Osteocyte (in vitro differentiated cells): ENCODE data around the gene PAEP. TPM values are rescaled to one million over a fixed set of nuclear protein-coding genes. Genes with fewer than 3 reads are reported as not detected.
A peak's percentile ranks its signal among the peaks of the same experiment; 100 is the strongest.

Experiments used
- DNase-seq: peaks from one replicate; pipeline ENCODE4 v3.0.0; 2021; ENCODE audit warnings: mixed read lengths; ENCODE audit not compliant: unreplicated experiment; ENCODE audit errors: extremely low spot score
- H3K27ac Mint-ChIP-seq: one replicate; pipeline ENCODE4 v1.8.0; 2021; ENCODE audit warnings: mild to moderate bottlenecking, mixed read lengths; ENCODE audit not compliant: unreplicated experiment
- H3K27me3 Mint-ChIP-seq: one replicate; pipeline ENCODE4 v1.8.0; 2021; ENCODE audit warnings: mixed read lengths; ENCODE audit not compliant: unreplicated experiment
- H3K36me3 Mint-ChIP-seq: one replicate; pipeline ENCODE4 v1.8.0; 2021; ENCODE audit warnings: mixed read lengths; ENCODE audit not compliant: unreplicated experiment
- H3K4me1 Mint-ChIP-seq: one replicate; pipeline ENCODE4 v1.8.0; 2021; ENCODE audit warnings: mixed read lengths; ENCODE audit not compliant: unreplicated experiment
- H3K4me3 Mint-ChIP-seq: one replicate; pipeline ENCODE4 v1.8.0; 2021; ENCODE audit warnings: mild to moderate bottlenecking, moderate library complexity, mixed read lengths; ENCODE audit not compliant: unreplicated experiment
- H3K9me3 Mint-ChIP-seq: one replicate; pipeline ENCODE4 v1.8.0; 2021; ENCODE audit warnings: mixed read lengths; ENCODE audit not compliant: unreplicated experiment
- CTCF ChIP-seq: fragments of 200-600 bp; sonication (generic); IDR thresholded peaks from 2 replicates; pipeline ENCODE4 v1.5.0; 2021; ENCODE audit warnings: antibody characterized with exemption, mild to moderate bottlenecking, moderate library complexity
- total RNA-seq: library from RNA; stranded (reverse); gene quantifications from 2 replicates; pipeline ENCODE4 v1.2.1, GENCODE V29; 2021

PAEP gene
- total RNA-seq, 1 donor from 2014 or later, result not detected

DNA sequence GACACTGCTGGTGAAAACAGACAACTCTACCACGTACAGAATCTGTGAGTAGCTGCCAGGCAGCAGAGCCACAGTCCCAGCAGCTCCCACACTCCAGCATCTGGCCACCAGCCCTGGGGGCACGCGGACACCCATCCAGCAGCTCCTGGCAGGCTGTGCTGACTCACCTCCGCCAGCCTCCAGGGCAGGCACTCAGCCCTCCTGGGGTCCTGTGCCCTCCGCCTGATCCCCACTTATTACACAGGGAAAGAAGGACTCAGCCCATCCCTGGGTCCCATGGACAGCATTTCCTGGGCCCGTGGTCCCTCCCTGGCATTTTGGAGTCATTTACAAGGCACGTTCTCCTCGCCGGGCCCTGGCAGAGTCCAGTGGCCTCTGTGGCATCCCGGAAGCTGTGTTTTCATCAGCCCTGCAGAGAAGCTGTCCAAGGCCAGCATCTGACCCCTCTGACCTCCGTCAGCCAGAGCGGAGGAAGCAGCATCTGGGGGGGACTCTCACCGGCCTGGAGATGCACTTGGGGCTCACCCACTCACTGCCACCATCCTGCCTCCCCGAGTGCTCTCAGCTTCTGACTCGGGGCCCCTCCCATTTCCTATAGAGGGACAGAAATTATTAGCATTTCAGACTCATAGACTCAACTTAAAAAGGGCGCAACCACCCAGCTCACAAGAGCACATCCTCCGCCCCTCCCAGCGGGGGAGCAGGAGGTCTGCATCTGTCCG is 21.6 kb downstream of the PAEP start:
- Mint-ChIP-seq H3K36me3 (no peaks in the 10 kb centered on the region), H3K4me3 (no peak overlapping the region), H3K27me3 (peaks cover 2% of the 10 kb centered on the region), H3K27ac (no peak overlapping the region), H3K9me3 (no peaks in the 10 kb centered on the region), H3K4me1 (no peaks in the 10 kb centered on the region)
- no peak for TF ChIP-seq CTCF
- DNase-seq, result peak; percentile 76

GRCh38 chr9:135583688-135584011 is 22.1 kb downstream of the PAEP start:
- H3K4me3 Mint-ChIP-seq, result no peak overlapping the region
- peaks cover 2% of the 10 kb centered on the region for H3K27me3 Mint-ChIP-seq
- no peaks in the 10 kb centered on the region for H3K4me1 Mint-ChIP-seq
- no peak for TF ChIP-seq CTCF
- DNase-seq, result peak; percentile 78
- no peak overlapping the region for H3K27ac Mint-ChIP-seq
- no peaks in the 10 kb centered on the region for H3K36me3 Mint-ChIP-seq
- no peaks in the 10 kb centered on the region for H3K9me3 Mint-ChIP-seq

DNA sequence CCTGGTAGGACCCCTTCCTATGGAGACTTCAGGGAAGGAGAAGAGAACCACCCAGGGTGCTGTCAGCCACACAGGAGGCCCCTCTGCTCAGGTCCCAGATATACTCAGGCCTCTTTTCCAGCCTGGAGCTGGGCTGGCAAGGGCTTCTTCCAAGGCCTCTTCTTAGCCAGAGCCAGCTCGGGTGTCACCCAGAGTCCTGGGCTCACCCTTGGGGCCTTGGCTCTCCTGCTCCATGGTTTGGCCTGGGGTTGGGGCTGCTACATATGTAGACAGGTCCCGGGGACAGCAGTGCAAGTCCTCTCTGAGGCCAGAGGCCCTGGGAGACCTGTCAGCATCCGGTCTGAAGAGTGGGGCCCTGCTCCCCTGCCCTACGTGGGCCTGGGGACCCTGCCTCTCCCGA is 22.8 kb downstream of the PAEP start:
- H3K4me3 Mint-ChIP-seq, result no peak overlapping the region
- no peaks in the 10 kb centered on the region for H3K36me3 Mint-ChIP-seq
- no peak overlapping the region for H3K27ac Mint-ChIP-seq
- DNase-seq, result peak; percentile 80
- H3K27me3 Mint-ChIP-seq, result peaks cover 2% of the 10 kb centered on the region
- TF ChIP-seq CTCF, result no peak
- H3K9me3 Mint-ChIP-seq, result no peaks in the 10 kb centered on the region
- no peaks in the 10 kb centered on the region for H3K4me1 Mint-ChIP-seq

GRCh38 chr9:135584934-135585333 is 23.4 kb downstream of the PAEP start:
- Mint-ChIP-seq H3K4me1 (no peaks in the 10 kb centered on the region), H3K36me3 (no peaks in the 10 kb centered on the region), H3K9me3 (no peaks in the 10 kb centered on the region), H3K4me3 (no peak overlapping the region), H3K27me3 (peaks cover 2% of the 10 kb centered on the region), H3K27ac (no peak overlapping the region)
- TF ChIP-seq CTCF, result no peak
- no peak for DNase-seq

- Mint-ChIP-seq H3K9me3 (no peaks in the 10 kb centered on the region), H3K27ac (no peak overlapping the region), H3K4me3 (no peak overlapping the region), H3K36me3 (no peaks in the 10 kb centered on the region), H3K4me1 (no peaks in the 10 kb centered on the region), H3K27me3 (peaks cover 2% of the 10 kb centered on the region)
- DNase-seq, result no peak
- TF ChIP-seq CTCF, result no peak
Observed at GRCh38 chr9:135586601-135587109, 25.1 kb downstream of the PAEP start.
